ENCODE measurements around the gene CD82.

GRCh38 chr11:44562845-44563460 is 2.5 kb upstream of the CD82 start:
- no peak for TF ChIP-seq POLR2A (IDR thresholded peaks at IDR 0.05)
- no peak for TF ChIP-seq CTCF (IDR thresholded peaks at IDR 0.05)
